HT-29 (cell line): ENCODE results near the gene GNA15. TPM values are rescaled to one million over a fixed set of nuclear protein-coding genes. Genes with fewer than 3 reads are reported as not detected.

Source experiments
- DNase-seq: peaks from one replicate; pipeline ENCODE4 v3.0.0-alpha.2; 2015; ENCODE audit warnings: low spot score
- total RNA-seq: library from RNA; depleted of rRNA; stranded (reverse); fragments of >200 nt; shearing (Covaris generic); gene quantifications from 2 replicates; pipeline ENCODE4 v1.2.3, GENCODE V29; 2014

The GNA15 gene
- total RNA-seq, 1 experiment from 2014 or later, result 15.9 TPM

DNA sequence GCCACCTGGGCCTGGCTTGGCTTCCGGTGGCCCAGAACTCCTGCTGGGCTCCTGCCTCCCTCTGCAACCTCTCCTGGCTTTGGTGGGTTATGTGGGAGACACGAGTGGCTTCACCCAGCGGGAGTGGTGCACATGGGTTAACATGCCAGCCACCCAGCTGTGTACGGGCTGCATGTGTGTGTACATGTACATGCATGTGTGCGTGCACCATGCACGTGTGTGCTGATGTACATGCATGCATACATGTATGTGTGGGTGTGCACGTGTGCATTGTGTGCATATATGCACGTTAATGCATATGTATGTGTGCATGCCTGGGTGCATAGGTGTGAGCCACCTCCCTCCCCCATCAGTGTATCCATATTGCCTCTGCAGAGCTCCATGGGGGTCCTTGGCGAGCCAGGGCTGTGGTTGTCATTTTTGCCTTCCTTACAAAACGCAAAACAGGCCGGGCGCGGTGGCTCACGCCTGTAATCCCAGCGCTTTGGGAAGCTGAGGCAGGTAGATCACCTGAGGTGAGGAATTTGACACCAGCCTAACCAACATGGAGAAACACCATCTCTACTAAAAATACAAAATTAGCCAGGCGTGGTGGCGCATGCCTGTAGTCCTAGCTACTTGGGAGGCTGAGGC is 29.2 kb upstream of the GNA15 start:
- no peak for DNase-seq

GRCh38 chr19:3107658-3108057 is 28.2 kb upstream of the GNA15 start:
- DNase-seq, result no peak

DNA sequence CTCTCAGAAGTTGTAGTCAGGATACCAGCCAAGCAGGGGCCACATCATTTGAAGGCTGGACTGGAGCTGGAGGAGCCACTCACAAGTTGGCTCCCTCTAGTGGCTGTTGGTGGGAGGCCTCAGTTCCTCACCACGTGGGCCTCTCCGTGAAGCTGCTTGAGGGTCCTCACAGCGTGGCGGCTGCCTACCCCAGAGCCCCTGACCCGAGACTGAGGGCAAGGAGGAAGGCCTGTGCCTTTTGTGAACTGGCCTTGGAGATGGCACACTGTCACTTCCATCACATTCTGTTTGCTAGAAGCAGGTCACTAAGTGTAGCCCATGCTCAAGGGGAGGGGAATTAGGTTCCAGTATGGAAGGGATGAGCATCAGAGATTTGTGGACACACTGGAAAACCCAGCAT is 27.1 kb upstream of the GNA15 start:
- DNase-seq, result peak; percentile 62

- DNase-seq, result no peak
These were observed 26.3 kb upstream of the GNA15 start for GRCh38 chr19:3109491-3109890.

DNA sequence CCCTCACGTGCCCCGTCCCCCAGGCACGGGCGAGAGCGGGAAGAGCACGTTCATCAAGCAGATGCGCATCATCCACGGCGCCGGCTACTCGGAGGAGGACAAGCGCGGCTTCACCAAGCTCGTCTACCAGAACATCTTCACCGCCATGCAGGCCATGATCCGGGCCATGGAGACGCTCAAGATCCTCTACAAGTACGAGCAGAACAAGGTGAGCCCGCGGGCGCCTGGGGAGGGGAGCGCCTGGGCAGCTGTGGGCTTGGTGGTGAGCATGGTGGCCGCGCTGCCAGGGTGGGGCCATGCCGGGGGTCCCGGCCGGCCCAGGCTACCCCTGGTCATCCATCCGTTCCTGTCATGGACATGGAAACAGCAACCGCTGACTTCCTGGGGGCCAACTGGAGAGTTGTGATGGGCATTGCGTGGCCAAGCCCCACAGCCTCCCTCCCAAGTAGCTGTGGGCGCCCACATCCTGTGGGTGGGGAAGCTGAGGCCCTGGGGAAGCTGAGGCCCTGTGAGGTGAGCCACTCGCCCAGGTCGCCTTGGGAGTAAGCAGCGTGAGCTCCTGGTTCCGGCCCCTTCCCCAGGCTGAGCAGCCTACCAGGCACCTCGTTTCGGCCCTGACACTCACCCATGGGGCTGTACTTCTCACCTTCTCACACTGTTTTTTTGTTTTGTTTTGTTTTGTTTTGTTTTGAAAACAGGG is 25.6 kb upstream of the GNA15 start:
- no peak for DNase-seq

GRCh38 chr19:3111586-3112247 is 24.1 kb upstream of the GNA15 start:
- no peak for DNase-seq

- DNase-seq, result no peak
These were observed 23.3 kb upstream of the GNA15 start for GRCh38 chr19:3112375-3113099.

GRCh38 chr19:3113100-3114017 is 22.5 kb upstream of the GNA15 start:
- no peak for DNase-seq

DNA sequence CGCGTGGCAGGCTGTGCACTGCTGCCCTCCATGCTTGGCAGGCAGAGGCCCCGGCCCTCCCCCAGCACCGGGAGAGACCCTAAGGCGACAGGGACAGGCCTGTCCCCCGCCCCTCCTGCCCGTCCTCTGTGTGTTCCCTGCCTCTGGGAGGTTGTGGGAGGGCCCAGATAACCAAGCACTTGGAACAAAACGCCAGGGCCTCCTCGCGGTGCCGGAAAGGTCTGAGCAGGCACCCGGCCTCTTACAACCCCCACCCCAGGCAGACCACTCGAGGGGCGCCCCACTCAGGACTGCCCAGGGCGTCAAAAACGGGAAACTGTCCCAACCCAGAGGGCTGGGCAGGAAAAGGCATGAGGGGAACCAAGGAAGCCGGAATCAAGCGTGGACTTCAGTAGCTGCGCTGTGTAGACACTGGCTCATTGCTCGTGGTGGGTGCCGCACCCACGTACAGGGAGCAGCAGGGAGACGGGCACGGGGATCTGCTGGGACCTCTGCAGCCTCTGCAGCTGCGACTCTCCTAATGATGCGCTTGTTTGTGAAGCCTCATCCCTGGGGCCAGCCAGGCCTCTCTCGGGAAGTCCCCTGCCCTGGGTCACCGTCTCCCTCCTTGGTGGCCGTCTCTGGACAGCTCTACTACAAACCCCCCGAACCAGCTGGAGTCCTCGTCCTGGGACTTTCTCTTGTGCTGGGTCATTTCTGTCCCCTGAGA is 21.7 kb upstream of the GNA15 start:
- DNase-seq, result no peak

DNA sequence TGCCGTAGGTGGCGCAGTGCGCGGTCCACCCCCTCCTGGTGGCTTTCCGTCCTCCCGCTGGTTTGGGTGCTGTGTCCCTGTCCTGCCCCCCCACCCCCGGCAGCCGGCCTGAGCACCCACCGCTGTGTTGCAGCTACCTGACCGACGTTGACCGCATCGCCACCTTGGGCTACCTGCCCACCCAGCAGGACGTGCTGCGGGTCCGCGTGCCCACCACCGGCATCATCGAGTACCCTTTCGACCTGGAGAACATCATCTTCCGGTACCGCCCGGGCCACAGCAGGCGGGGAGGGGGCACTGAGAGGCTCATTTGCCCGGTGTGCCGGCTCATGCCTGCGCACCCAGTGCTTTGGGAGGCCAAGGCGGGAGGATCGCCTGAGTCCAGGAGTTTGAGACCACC is 21.0 kb upstream of the GNA15 start:
- no peak for DNase-seq

GRCh38 chr19:3115411-3115810 is 20.4 kb upstream of the GNA15 start:
- no peak for DNase-seq

- no peak for DNase-seq
These were observed 19.8 kb upstream of the GNA15 start for GRCh38 chr19:3115916-3116602.

DNA sequence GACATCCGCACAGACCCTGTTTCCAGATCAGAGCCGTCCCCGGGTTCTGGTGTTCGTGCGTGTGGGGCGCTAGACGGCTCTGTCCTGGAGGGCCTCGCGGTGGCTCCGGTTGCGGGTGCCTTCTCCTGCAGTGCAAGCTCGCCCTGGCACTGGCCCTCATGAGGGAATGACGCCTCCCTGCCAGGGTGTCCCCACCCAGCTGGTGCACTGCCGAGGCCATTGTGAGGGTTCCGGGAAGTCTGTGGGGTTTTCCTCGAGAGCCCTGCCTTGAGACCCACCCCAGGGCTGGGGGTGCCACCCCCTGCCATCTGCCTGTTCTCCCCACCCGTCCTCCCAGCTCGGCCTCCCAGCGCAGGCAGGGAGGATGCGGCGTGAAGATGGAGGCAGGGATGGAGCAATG is 19.2 kb upstream of the GNA15 start:
- DNase-seq, result no peak

- no peak for DNase-seq
These were observed 18.1 kb upstream of the GNA15 start for GRCh38 chr19:3117716-3118115.

DNA sequence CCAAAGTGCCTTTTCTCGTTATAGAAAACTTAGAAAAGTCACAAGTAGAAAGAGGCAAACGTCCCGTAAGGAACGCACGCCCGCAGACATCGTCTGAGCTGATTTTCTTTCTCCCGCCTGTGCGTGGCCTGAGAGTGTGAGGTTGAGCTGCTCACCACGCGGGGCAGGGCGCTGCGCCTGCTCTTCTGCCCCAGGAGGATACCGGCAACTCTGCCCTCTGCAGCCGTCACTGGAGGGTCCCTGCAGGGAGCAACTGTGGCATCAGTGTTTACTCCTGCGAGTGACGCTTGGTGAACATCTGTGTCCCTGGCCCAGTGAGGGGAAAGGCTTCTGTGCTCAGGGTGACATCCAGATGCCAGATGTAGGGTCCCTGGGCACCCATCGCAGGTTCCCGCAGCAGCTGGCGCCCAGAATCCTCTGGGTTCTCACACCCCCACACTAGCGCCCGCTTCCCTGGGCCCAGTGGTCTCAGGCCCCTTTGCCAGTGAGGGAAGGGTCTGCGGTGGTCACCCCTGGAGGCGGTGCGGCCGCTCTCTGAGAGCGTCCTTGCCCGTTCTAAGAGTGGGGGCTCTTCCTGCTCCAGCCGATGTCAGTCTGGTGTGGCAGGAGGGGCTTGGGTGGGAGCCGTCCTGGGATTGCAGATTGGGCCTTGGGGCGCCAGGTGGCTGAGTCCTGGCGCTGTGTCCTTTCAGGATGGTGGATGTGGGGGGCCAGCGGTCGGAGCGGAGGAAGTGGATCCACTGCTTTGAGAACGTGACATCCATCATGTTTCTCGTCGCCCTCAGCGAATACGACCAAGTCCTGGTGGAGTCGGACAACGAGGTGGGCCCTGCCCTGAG is 17.4 kb upstream of the GNA15 start:
- no peak for DNase-seq

DNA sequence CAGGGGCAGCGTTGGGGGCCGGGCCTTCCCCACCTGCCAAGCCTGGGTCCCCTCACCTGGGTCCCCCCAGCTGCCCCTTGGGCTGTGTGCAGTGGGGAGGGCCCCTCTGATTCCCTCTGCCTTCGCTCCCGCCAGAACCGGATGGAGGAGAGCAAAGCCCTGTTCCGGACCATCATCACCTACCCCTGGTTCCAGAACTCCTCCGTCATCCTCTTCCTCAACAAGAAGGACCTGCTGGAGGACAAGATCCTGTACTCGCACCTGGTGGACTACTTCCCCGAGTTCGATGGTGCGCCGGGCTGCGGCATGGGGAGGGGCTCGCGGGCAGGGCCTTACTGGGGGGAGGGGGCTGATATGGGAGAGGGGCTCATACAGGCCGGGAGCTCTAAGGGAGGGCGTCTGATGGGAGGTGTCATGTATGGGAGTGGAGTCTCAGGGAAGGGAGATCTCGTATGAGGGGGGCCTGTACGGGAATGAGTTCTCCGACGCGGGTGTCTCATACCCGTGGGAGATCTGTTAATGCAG is 16.7 kb upstream of the GNA15 start:
- DNase-seq, result no peak

DNA sequence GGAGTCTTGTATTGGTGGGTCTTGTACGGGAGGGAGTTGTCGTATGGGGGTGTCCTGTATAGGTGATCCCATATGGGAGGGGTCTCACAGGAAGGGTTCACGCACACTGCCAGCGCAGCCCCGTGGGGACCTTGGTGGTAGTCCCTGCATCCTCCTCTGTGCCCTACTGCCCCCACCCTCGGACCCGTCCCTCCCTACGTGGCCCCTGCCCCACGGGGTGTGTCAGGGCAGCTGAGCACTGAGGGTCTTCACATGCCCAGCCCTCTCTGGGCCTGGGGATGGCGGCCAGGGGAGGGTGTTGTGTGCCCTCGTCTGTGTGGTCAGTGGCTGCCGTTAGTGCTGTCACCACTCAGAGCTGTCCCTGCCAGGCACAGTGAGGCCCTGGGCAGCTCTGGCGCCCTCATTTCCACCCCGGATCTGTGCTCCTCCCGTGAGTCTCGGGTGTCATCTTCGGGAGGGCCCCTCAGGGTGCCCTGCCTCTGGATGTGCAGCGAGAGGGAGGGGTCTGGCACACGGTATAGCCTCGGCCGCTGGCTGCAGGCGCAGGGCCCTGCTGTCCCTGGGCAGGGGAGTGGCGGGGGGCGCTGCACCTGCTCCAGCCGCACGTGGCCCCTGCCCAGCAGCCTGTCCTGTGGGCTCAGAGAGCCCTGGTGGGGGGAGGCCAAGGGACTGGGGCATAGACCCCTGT is 16.0 kb upstream of the GNA15 start:
- no peak for DNase-seq

DNA sequence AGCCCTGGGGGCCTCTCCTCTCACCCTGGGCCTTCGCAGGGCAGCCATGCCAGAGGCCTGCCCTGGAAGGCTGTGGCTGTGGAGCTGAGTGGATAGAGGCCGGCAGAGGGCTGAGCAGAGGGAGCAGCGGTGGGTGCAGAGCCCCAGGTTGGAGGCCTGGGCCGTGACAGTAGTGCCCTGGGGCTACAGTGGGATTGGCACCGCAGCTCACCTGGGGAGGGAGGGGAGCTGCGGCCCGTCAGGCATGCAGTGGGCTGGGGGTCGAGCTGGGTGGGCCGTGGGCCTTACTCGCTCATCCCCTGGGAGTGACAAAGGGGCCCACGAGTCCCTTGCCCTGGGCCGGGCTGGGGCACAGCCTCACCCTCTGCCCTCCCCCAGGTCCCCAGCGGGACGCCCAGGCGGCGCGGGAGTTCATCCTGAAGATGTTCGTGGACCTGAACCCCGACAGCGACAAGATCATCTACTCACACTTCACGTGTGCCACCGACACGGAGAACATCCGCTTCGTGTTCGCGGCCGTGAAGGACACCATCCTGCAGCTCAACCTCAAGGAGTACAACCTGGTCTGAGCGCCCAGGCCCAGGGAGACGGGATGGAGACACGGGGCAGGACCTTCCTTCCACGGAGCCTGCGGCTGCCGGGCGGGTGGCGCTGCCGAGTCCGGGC is 15.1 kb upstream of the GNA15 start:
- DNase-seq, result no peak
